HG03135 (cell line): ENCODE results near the gene BICRAL.
"Not testable (repeated sequence)": the region's sequence is repeated elsewhere in the genome, so short reads cannot be mapped to it uniquely, and the experiment has no call there.

Experiments used
- ATAC-seq: cut with Tn5 transposase; IDR thresholded peaks from one replicate; pipeline ENCODE4 v1.9.1; 2021; ENCODE audit warnings: mild to moderate bottlenecking, moderate library complexity; ENCODE audit not compliant: unreplicated experiment

Gene BICRAL

DNA sequence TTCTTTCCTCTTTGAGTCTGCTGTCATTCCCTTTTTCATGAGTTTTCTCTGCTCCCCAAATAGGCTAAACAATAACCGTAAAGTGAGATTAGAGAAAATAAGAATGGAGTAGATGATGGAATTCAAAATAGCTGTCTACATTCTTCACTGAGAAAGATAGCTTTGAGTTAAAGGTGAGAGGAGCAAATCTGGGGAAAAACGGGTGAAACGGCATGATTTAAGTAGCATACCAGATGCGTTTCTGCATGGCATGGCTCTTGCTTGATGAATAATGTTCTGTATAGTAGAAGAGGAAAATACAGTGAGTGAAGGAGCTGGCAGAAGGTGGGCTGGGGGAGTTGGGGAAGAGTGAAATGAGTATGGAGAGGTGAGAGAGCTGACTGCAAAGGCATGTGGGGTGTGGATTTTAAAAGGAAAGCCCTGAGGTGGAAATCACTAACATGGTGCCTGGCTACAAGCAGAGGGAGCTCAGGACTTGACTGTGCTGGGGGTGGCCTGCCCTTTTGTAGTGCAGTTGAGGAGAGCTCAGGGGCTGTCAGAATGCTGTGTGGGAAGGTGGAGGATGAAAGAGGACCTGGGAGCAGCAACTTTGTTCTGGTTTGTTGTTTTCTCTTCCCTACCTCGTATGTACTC is 8.8 kb downstream of the BICRAL start:
- ATAC-seq: no peak

GRCh38 chr6:42791706-42792320 is 10.0 kb downstream of the BICRAL start:
- no peak for ATAC-seq

DNA sequence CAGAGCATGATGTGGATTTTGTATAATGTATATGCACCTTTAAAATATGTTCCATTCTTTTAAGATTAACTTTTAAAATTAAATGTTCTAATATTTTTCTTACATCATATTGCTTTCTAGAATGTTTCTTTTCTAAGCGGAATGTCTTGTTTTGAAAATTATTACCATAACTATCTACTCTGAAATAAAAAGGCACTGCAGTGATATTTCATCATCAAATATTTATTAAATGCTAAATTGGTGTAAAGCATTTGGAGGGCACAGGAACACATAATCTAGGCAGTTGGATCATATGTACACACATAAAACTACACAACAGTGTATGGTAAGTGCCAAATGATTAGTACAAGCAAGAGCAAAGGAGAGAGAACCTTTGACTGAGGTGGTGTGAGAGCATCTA is 13.8 kb downstream of the BICRAL start:
- no peak for ATAC-seq

DNA sequence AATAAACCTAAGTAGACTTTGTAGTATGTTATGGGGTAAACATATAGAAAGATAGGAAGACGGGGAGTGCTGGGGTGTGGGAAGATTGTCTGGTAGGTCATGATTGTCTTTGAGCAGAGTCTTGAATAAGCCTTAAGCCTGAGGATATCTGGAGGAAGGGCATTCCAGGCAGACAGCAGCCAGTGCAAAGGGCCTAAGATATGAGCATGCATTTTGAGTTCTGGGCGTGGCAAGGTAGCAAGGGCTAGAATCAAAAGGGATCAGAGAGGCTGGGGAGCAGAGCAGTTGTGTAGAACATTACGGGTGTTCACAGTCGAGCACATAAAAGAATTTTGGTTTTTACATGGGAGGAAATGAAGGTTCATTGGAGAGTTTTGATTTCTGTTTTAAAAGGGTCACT is 14.3 kb downstream of the BICRAL start:
- ATAC-seq: no peak

DNA sequence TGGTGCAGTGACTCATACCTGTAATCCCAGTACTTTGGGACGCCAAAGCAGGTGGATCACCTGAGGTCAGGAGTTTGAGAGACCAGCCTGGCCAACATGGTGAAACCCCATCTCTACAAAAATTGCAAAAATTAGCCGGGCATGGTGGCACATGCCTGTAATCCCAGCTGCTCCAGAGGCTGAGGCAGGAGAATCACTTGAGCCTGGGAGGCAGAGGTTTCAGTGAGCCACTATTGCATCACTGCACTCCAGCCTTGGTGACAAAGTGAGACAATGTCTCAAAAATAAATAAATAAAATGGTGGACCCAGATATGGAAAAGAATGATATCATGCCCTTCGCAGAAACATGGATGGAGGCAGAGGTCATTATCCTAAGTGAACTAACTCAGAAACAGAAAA is 15.8 kb downstream of the BICRAL start:
- ATAC-seq: not testable (repeated sequence)

DNA sequence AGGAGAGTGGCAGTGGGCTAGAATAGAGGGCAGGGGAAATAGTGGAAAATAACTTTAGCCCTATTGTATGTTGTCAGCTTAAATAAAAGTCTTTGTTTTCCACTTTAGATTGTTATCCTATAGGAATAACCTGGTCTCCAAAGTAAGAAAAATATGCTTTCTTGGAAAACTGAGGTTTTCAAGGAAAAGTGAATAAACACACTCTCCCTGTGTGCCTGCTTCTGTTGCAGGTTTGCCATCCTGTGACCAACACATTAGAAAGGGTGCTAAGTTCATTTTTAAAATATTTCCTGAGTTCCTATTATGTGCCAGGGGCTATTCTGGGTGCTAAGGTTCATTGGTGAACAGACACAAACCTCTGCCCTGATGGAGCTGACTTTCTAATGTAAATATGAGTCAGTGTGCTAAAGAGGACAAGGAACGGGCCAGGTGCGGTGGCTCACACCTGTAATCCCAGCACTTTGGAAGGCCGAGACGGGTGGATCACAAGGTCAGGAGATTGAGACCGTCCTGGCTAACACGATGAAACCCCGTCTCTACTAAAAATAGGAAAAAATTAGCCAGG is 23.5 kb downstream of the BICRAL start:
- ATAC-seq: no peak

- ATAC-seq: not testable (repeated sequence)
Observed at GRCh38 chr6:42806359-42806758, 24.5 kb downstream of the BICRAL start.

DNA sequence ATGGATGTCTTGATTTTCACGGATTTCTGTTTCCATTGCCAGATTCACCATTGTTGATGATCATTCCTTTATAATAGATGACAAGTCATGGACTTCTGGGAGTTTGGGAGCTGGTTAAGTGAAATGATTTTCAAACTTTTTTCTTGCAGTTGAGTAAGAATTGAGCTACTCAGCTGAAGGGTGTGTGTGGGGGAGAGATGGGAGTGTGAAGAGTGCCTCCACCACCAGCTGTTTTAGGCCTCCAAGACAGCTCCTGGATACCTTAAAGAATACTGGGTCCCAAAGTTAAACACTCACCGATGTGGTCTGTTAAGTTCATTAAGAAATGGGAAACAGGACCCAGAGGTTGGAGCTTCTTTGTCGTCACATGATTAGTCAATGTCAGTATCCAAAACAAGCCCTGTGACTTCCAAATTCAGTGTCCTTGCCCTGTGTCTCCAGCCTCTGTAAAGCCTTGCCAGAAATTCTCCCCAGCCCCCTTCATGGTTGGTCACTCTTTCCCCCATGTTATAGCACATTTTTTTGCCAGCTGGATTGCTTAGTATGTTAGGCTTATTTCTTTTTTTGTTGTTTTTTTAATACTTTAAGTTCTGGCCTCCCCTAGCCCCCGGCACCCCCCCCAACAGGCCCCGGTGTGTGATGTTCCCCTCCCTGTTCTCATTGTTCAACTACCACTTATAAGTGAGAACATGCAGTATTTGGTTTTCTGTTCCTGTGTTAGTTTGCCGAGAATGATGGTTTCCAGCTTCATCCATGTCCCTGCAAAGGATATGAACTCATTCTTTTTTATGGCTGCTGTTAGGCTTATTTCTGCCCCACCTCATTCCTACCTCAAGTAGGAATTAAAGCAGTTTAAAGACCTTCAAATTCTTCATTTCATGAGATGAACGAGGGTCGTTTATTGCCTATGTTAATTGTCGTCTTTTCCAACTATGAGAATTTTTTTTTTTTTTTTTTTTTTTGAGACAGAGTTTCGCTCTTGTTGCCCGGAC is 26.9 kb downstream of the BICRAL start:
- ATAC-seq: no peak

GRCh38 chr6:42813074-42813645 is 31.3 kb downstream of the BICRAL start:
- no peak for ATAC-seq

DNA sequence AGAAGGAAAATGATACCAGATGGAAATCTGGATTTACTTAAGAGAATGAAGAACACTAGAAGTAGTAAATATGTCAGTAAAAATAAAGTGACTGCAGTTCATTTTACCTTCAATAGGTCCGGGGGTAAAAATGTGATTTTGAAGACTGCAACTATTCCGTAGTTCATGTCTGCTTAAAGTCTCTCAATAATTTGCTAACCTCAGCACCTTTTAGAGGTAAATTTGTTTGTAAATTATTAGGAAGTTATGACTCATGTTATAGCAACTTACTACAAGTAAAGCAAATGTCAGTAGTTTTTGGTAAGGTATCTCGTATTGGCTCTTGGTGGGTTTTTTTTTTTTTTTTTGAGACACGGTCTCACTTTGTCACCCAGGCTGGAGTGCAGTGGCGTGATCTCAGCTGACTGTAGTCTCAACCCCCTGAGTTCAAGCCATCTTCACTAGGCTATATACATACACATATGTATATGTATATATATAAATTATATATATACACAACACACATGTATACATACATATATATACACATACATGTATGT is 32.1 kb downstream of the BICRAL start:
- no peak for ATAC-seq

DNA sequence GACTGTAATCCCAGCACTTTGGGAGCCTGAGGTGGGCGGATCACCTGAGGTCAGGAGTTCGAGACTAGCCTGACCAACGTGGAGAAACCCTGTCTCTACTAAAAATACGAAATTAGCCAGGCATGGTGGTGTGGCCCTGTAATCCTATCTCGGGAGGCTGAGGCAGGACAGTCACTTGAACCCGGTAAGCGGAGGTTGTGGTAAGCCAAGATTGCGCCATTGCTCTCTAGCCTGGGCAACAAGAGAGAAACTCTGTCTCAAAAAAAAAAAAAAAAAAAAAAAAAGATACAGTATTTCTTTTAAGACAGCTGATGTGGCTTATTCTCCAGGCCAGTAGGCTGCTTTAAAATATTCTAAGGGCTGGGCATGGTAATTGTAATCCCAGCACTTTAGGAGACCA is 33.9 kb downstream of the BICRAL start:
- not testable (repeated sequence) for ATAC-seq

DNA sequence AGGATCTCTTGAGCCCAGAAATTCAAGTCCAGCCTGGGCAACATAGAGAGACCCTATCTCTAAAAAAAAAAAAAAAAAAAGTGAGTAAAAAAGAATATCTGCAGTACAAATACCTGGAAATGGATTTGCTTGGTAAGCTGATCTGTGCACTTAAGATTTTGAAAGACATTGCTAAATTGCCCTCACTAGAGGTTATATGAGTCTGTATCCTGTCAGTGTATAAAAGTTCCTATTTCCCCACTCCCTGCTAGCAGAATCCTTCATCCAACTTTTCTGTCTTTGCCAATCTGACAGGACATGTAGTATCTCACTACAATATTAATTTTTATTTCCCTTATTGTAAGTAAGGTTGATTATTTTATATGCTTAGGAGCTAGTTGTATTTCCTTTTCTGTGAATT is 36.1 kb downstream of the BICRAL start:
- ATAC-seq: no peak

DNA sequence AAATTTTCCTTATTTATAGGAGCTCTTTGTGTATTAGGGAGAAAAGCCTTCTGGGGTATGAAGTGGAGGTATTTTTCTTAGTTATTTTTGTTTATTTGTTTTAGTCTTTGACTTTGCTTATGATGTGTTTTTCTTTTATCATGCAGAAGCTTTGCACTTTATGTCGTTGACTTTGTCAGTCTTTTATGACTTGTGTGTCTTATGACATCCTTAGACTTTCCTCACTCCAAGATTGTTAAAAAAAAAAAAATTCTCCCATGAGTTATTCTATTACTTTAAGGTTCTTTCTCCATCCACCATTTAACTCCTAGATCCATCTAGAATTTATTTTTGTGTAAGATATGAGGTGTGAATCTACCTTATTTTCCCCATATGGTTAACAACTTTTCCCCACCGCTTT is 36.6 kb downstream of the BICRAL start:
- ATAC-seq: no peak

GRCh38 chr6:42818878-42819277 is 37.0 kb downstream of the BICRAL start:
- ATAC-seq: no peak

DNA sequence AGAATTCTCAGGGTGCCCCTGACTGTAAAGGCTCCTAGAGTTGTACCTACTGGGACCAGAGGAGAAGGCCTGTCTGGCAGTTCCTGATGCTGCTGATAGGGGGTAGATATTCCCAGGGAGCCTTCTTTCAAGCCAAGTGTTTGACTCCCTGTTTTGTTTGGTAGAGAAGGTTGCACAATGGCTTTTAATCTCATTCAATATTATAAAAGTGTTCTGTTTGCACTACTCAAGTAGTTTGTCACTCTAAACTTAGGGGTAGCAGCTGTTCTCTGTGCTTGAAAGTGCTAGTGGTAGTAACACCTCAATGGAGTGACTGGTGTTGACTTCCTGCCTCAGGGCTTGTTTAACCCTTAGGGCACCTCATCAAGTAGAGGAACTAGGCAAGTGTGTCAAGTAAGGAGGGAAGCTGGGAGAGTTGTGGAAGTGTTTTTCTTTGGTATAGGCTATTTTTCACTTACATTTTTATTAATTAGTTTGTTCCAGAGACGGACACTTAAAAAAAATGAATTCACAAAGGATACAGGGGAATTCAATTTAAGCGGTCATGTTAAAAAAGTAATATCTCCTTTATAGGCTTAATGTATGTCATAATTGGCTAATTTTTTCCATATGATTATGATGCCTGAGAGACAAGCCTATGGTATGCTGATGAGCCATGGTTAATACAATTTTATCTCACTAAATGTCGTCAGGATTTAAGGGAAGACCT is 38.1 kb downstream of the BICRAL start:
- ATAC-seq: no peak

- ATAC-seq: no peak
Observed at GRCh38 chr6:42820512-42821340, 38.9 kb downstream of the BICRAL start.

DNA sequence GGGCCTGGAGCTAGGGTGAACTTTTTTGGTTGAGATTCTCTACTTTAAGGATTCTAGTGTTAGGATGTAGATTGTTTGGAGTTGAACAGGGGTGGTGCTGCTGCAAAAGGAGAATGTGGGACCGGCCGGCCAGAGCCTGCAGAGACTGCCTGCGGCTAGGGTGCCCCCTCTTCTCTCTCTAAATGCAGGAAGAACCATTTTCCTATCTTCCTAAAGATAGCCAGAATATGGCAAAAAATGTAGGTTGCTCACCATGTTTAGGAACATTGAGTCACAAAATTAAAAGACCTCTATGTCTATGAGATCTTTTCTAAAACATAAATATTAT is 39.5 kb downstream of the BICRAL start:
- no peak for ATAC-seq

DNA sequence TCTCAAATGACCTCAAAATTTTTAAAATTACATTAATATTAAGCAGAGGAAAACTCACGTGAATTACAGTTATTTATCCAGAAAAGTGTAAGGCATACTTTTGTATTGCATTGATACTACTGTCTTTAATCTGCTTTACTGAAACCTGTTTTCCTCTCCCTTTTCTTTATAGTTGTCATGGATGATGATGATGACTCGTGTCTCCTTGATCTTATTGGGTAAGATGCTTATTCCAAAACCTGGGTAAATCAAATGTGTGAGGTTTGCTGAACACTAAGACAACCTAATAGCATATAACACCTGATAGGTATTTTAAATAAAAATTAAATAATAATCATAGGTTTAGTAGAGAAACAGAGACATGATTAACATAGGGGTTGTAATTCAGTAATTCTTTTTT is 40.0 kb downstream of the BICRAL start:
- ATAC-seq: no peak

GRCh38 chr6:42829561-42830092 is 47.8 kb downstream of the BICRAL start:
- no peak for ATAC-seq
